Measurements from ENCODE around the gene CLNS1A. TPM values are rescaled to one million over a fixed set of nuclear protein-coding genes. Genes with fewer than 3 reads are reported as not detected.
A peak's percentile ranks its signal among the peaks of the same experiment; 100 is the strongest.

The CLNS1A gene, protein sequence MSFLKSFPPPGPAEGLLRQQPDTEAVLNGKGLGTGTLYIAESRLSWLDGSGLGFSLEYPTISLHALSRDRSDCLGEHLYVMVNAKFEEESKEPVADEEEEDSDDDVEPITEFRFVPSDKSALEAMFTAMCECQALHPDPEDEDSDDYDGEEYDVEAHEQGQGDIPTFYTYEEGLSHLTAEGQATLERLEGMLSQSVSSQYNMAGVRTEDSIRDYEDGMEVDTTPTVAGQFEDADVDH
- 184 and 221 TPM in 2 replicates for total RNA-seq

DNA sequence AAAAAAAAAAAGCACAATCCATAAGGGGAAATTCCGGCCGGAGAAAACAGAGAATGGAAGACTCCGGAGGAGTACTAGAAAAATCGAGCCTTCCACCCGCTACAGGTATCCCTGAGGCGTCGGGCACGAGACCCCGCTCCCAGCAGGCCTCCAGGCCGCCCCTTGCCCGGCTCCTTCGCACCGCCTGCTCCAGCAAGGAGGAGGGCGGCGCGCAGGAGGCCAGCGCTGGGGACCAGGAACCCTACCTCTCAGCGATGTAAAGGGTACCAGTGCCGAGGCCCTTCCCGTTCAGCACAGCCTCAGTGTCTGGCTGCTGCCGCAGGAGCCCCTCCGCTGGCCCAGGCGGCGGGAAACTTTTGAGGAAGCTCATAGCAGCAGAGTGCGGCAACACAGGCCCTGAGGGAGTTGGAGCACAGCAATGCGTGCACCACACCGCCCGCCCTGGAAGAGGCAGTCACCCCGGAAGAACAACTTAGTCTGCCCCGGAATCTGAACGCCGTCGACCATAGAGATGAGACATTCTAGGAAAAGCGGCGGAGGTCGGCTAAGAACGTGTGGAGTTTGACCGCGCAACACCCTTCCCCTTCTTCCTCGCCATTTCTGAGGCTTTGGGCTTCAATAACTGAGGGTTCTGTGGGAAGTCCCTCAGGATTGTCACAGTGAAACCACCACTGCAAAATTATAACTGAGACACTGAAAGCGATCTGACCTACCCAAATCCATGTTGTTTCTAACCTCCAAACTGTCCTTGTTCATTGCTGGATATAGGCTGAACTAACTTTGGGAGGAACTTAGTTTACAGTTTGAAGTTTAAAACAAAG is at the start of gene CLNS1A:
CLNS1A (minus strand) TSS at position 450 of the 821 bp plus-strand sequence; CDS start at position 370, 80 bp downstream.
- H3K27me3 ChIP-seq (ENCODE audit: control insufficient read depth, insufficient read depth, low read length) = no peaks in the 10 kb centered on the region
- DNase-seq (ENCODE audit: low read depth) = peak; percentile 76
- H3K4me3 ChIP-seq (ENCODE audit: low read depth, low read length) = peak within 1 kb of the TSS; percentile 92
- no peak for FAIRE-seq
- TF ChIP-seq, protein P1, sequence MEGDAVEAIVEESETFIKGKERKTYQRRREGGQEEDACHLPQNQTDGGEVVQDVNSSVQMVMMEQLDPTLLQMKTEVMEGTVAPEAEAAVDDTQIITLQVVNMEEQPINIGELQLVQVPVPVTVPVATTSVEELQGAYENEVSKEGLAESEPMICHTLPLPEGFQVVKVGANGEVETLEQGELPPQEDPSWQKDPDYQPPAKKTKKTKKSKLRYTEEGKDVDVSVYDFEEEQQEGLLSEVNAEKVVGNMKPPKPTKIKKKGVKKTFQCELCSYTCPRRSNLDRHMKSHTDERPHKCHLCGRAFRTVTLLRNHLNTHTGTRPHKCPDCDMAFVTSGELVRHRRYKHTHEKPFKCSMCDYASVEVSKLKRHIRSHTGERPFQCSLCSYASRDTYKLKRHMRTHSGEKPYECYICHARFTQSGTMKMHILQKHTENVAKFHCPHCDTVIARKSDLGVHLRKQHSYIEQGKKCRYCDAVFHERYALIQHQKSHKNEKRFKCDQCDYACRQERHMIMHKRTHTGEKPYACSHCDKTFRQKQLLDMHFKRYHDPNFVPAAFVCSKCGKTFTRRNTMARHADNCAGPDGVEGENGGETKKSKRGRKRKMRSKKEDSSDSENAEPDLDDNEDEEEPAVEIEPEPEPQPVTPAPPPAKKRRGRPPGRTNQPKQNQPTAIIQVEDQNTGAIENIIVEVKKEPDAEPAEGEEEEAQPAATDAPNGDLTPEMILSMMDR (IDR thresholded peaks at IDR 0.05; ENCODE audit: insufficient read depth, low read length, severe bottlenecking) = no peak
- H3K36me3 ChIP-seq (ENCODE audit: control insufficient read depth, insufficient read depth, low read length) = peaks cover 2% of the 10 kb centered on the region

DNA sequence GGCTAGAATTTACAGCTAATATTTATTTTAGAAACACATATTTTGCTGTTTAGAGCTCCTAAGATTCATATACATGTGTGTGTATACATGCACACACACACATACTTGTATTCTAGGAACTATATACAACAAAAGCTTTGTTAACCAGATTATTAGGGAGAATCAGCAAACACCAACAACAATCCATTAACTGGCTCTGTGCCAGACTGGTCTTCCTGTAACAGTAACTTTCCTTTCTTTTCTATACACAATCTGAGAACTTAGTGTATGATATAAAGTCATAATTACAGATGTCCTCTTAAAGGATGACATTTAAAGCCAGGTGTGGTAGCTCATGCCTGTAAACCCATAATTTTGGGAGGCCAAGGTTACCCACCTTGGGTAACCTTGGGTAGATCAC is 49.5 kb upstream of the CLNS1A start:
- Histone ChIP-seq H3K36me3 (ENCODE audit: control insufficient read depth, insufficient read depth, low read length) (peaks cover 5% of the 10 kb centered on the region), H3K27me3 (ENCODE audit: control insufficient read depth, insufficient read depth, low read length) (no peaks in the 10 kb centered on the region), H3K4me3 (ENCODE audit: low read depth, low read length) (no peak overlapping the region)
- FAIRE-seq = no peak
- TF ChIP-seq, protein P1 (IDR thresholded peaks at IDR 0.05; ENCODE audit: insufficient read depth, low read length, severe bottlenecking) = no peak
- DNase-seq (ENCODE audit: low read depth) = no peak

DNA sequence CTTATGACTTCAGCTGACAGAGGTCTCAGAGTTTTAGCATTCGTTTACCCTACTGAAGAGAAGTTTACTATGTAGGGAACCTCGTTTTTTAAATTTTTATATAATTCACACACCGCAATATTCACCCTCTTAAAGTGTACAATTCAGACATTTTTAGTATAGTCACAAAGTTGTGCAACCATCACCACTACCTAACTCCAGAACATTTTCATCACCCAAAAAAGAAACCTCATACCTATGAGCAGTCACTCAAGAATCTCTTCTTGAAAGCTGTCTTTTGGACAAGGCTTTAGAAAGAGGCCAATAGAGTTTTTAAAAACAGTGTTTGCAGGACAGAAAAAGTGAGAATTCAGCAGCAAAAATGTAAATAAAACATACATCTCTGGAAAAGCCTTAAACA is 39.5 kb upstream of the CLNS1A start:
- H3K36me3 ChIP-seq (ENCODE audit: control insufficient read depth, insufficient read depth, low read length) = peaks cover 5% of the 10 kb centered on the region
- H3K4me3 ChIP-seq (ENCODE audit: low read depth, low read length) = no peak overlapping the region
- FAIRE-seq (no peak), DNase-seq (ENCODE audit: low read depth) (no peak)
- no peaks in the 10 kb centered on the region for H3K27me3 ChIP-seq (ENCODE audit: control insufficient read depth, insufficient read depth, low read length)
- TF ChIP-seq, protein P1 (IDR thresholded peaks at IDR 0.05; ENCODE audit: insufficient read depth, low read length, severe bottlenecking) = no peak

DNA sequence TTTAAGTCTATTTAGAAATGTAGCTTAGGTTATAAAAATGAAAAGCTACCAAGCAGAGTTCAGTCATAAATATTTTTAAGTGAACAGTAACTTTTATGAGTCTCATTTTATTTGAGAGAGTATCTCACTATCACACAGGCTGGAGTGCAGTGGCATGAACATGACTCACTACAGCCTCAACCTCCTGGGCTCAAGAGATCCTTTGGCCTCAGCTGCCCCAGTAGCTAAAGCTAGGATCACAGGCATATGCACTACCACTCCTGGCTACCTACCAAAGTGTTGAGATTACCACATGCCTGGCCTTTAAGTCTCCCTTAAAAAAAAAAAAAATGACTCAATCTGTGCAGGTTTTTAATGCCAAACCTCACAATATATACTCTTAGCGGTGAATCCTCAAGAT is 34.7 kb upstream of the CLNS1A start:
- peaks cover 4% of the 10 kb centered on the region for H3K36me3 ChIP-seq (ENCODE audit: control insufficient read depth, insufficient read depth, low read length)
- DNase-seq (ENCODE audit: low read depth) (peak; percentile 50), FAIRE-seq (no peak)
- no peaks in the 10 kb centered on the region for H3K27me3 ChIP-seq (ENCODE audit: control insufficient read depth, insufficient read depth, low read length)
- TF ChIP-seq, protein P1 (IDR thresholded peaks at IDR 0.05; ENCODE audit: insufficient read depth, low read length, severe bottlenecking) = no peak
- H3K4me3 ChIP-seq (ENCODE audit: low read depth, low read length) = no peak overlapping the region

DNA sequence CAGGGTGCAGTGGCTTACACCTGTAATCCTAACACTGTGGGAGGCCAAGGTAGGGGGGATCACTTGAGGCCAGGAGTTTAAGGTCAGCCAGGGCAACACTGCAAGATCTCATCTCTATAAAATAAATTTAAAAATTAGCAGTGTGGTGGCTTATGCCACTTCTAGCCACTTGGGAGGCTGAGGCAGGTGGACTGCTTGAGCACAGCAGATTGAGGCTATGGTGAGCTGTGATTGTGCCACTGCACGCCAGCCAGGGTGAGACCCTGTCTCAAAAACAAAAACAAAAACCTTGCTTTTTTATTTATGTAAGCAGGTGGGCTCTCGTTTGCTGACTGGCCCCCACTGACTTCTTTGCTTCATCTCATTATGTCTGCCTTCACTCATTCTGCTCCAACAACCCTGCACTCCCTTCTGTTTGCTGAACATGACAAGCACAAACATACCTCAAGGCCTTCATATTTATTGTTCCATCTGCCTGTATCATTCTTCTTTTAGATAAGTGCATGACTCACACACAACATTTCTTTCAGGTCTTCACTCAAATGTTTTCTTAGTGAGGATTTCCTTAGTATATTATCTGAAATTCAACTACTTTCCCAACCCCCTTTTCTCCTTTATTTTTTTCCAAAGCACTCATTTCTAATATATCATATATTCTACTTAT is 32.4 kb upstream of the CLNS1A start:
- no peak overlapping the region for H3K4me3 ChIP-seq (ENCODE audit: low read depth, low read length)
- H3K27me3 ChIP-seq (ENCODE audit: control insufficient read depth, insufficient read depth, low read length) = no peaks in the 10 kb centered on the region
- H3K36me3 ChIP-seq (ENCODE audit: control insufficient read depth, insufficient read depth, low read length) = peaks cover 7% of the 10 kb centered on the region
- no peak for FAIRE-seq
- peak; percentile 64 for DNase-seq (ENCODE audit: low read depth)
- TF ChIP-seq, protein P1 (IDR thresholded peaks at IDR 0.05; ENCODE audit: insufficient read depth, low read length, severe bottlenecking) = no peak
